ENCODE data around the gene MYEOV.

- no peak for TF ChIP-seq POLR2A (IDR thresholded peaks at IDR 0.05)
- no peak for TF ChIP-seq CTCF (IDR thresholded peaks at IDR 0.05 in 4 of 5, conservative IDR thresholded peaks at IDR 0.05 in 1 of 5)
These were observed 8.6 kb downstream of the MYEOV start for GRCh38 chr11:69302447-69303020.

Measured in gastrocnemius medialis (tissue), 4 donors.